Measurements from ENCODE around the gene SLC26A3.

DNA sequence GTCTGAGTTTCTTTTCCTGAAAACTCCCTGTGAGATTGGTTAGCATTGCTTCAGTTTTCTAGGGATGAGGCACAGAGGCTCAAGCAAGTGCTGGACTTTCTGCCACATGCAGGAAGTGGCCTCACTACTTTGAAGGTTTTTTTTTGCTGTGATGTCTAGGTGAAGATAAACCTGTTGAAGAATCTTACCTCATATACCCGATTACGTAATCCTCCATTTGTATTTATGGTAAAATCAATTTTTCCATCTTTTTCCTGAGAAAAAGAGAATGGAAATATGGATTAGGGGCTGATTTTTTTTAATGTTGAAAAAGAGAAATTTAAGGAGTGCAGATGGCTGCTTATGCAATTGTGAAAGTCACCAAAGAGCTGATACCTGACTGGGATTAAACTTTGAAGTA is 35.6 kb downstream of the SLC26A3 start:
- TF ChIP-seq, protein P1, sequence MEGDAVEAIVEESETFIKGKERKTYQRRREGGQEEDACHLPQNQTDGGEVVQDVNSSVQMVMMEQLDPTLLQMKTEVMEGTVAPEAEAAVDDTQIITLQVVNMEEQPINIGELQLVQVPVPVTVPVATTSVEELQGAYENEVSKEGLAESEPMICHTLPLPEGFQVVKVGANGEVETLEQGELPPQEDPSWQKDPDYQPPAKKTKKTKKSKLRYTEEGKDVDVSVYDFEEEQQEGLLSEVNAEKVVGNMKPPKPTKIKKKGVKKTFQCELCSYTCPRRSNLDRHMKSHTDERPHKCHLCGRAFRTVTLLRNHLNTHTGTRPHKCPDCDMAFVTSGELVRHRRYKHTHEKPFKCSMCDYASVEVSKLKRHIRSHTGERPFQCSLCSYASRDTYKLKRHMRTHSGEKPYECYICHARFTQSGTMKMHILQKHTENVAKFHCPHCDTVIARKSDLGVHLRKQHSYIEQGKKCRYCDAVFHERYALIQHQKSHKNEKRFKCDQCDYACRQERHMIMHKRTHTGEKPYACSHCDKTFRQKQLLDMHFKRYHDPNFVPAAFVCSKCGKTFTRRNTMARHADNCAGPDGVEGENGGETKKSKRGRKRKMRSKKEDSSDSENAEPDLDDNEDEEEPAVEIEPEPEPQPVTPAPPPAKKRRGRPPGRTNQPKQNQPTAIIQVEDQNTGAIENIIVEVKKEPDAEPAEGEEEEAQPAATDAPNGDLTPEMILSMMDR (conservative IDR thresholded peaks at IDR 0.05 in 1 of 2, IDR thresholded peaks at IDR 0.05 in 1 of 2; ENCODE audit: extremely low read depth in 1 of 2, insufficient read depth in 1 of 2, low read depth in 1 of 2, low read length in 2 of 2): no peak
- no peak for TF ChIP-seq EZH2 (IDR thresholded peaks at IDR 0.05; ENCODE audit: borderline replicate concordance, low read length)
